GM18498 (cell line): ENCODE data around the gene PDCD2.
"Not testable (repeated sequence)": the region's sequence is repeated elsewhere in the genome, so short reads cannot be mapped to it uniquely, and the experiment has no call there.

Experiments
- ATAC-seq: cut with Tn5 transposase; IDR thresholded peaks from one replicate; pipeline ENCODE4 v1.9.1; 2021; ENCODE audit warnings: mild to moderate bottlenecking, moderate library complexity; ENCODE audit not compliant: unreplicated experiment

Gene PDCD2

GRCh38 chr6:170584181-170584953, at the start of gene PDCD2:
TSS of gene PDCD2 (minus strand) at chr6:170584637. CDS start at chr6:170584581, 56 bp downstream.
- peak; percentile 98 for ATAC-seq

- ATAC-seq, result not testable (repeated sequence)
Observed at GRCh38 chr6:170616020-170616554, 31.6 kb upstream of the PDCD2 start.

- ATAC-seq, result peak; percentile 86
Observed at GRCh38 chr6:170612256-170612804, 27.9 kb upstream of the PDCD2 start.

- not testable (repeated sequence) for ATAC-seq
Observed at GRCh38 chr6:170609225-170609624, 24.8 kb upstream of the PDCD2 start.

- ATAC-seq, result no peak
Observed at GRCh38 chr6:170605574-170606259, 21.3 kb upstream of the PDCD2 start.

- no peak for ATAC-seq
Observed at GRCh38 chr6:170597278-170597677, 12.8 kb upstream of the PDCD2 start.

GRCh38 chr6:170596426-170596825, 12.0 kb upstream of the PDCD2 start:
- ATAC-seq, result no peak

- no peak for ATAC-seq
Observed at GRCh38 chr6:170590725-170591124, 6.3 kb upstream of the PDCD2 start.

GRCh38 chr6:170584954-170585498, 589 bp upstream of the PDCD2 start:
- peak; percentile 35 for ATAC-seq

- ATAC-seq, result peak; percentile 1
Observed at GRCh38 chr6:170583756-170584180, 669 bp downstream of the PDCD2 start.

- ATAC-seq, result no peak
Observed at GRCh38 chr6:170578909-170579308, 5.5 kb downstream of the PDCD2 start.

GRCh38 chr6:170575250-170575649, 9.2 kb downstream of the PDCD2 start:
- ATAC-seq, result no peak

GRCh38 chr6:170572704-170573466, 11.6 kb downstream of the PDCD2 start:
- ATAC-seq, result no peak

GRCh38 chr6:170564936-170565530, 19.4 kb downstream of the PDCD2 start:
- no peak for ATAC-seq

- ATAC-seq, result no peak
Observed at GRCh38 chr6:170561555-170561954, 22.9 kb downstream of the PDCD2 start.

GRCh38 chr6:170555305-170555704, 29.1 kb downstream of the PDCD2 start:
- no peak for ATAC-seq

GRCh38 chr6:170554796-170555137, 29.7 kb downstream of the PDCD2 start:
- ATAC-seq, result no peak

GRCh38 chr6:170554013-170554795, 30.2 kb downstream of the PDCD2 start, which contains the start of gene TBP:
TSS of gene TBP (plus strand) at chr6:170554369. CDS start at chr6:170557030, 2,661 bp downstream.
- ATAC-seq, result peak; percentile 95

- ATAC-seq, result peak; percentile 44
Observed at GRCh38 chr6:170553534-170554012, 30.9 kb downstream of the PDCD2 start.
